Testis (tissue), 2 donors: ENCODE measurements around the gene EEIG1.

ENCODE experiments used
- CTCF ChIP-seq, 3 experiments: fragments of 450-650 bp in 2 of 3; fragments of 200-600 bp in 1 of 3; sonication (generic) in 1 of 3; IDR thresholded peaks; one replicate each; pipeline ENCODE4 v1.5.1; 2016 to 2019; ENCODE audit warnings: antibody characterized with exemption in 3 of 3, mild to moderate bottlenecking in 2 of 3, moderate library complexity in 1 of 3
- POLR2A ChIP-seq: fragments of 450-650 bp; IDR thresholded peaks from one replicate; pipeline ENCODE4 v1.6.1; 2017; ENCODE audit warnings: antibody characterized with exemption, mild to moderate bottlenecking, moderate library complexity

GRCh38 chr9:127937388-127938297 lies 43.1 kb downstream of the EEIG1 start, which contains the start of gene DPM2:
- TF ChIP-seq CTCF (IDR thresholded peaks at IDR 0.05) (no peak), POLR2A (no peak)
